ENCODE data around the gene ZC3H8. TPM values are rescaled to one million over a fixed set of nuclear protein-coding genes. Genes with fewer than 3 reads are reported as not detected.

ZC3H8 gene
- total and polyA plus RNA-seq, 2 donors = 5.4 to 26.3 TPM

Other genes with a start within 250 kb of the ZC3H8 start
- 44.3 TPM for gene TMEM87B, start 199.8 kb downstream of the ZC3H8 start, total RNA-seq
- 13.5 TPM for gene TMEM87B, start 199.8 kb downstream of the ZC3H8 start, polyA plus RNA-seq
- 4.4 TPM for gene FBLN7, start 116.7 kb downstream of the ZC3H8 start, total RNA-seq
- gene FBLN7, start 116.7 kb downstream of the ZC3H8 start, polyA plus RNA-seq = 5.0 TPM
- gene ZC3H6, start 20.6 kb upstream of the ZC3H8 start, total RNA-seq = 18.4 TPM
- 3.3 TPM for gene ZC3H6, start 20.6 kb upstream of the ZC3H8 start, polyA plus RNA-seq
- 55.9 TPM for gene RGPD8, start 178.6 kb upstream of the ZC3H8 start, total RNA-seq
- gene RGPD8, start 178.6 kb upstream of the ZC3H8 start, polyA plus RNA-seq = 3.8 TPM
- 37.2 TPM for gene TTL, start 227.1 kb upstream of the ZC3H8 start, total RNA-seq
- 18.3 TPM for gene TTL, start 227.1 kb upstream of the ZC3H8 start, polyA plus RNA-seq

Measured in urinary bladder (tissue), 2 donors.